ENCODE results near the gene LRRC8C.

The LRRC8C gene

DNA sequence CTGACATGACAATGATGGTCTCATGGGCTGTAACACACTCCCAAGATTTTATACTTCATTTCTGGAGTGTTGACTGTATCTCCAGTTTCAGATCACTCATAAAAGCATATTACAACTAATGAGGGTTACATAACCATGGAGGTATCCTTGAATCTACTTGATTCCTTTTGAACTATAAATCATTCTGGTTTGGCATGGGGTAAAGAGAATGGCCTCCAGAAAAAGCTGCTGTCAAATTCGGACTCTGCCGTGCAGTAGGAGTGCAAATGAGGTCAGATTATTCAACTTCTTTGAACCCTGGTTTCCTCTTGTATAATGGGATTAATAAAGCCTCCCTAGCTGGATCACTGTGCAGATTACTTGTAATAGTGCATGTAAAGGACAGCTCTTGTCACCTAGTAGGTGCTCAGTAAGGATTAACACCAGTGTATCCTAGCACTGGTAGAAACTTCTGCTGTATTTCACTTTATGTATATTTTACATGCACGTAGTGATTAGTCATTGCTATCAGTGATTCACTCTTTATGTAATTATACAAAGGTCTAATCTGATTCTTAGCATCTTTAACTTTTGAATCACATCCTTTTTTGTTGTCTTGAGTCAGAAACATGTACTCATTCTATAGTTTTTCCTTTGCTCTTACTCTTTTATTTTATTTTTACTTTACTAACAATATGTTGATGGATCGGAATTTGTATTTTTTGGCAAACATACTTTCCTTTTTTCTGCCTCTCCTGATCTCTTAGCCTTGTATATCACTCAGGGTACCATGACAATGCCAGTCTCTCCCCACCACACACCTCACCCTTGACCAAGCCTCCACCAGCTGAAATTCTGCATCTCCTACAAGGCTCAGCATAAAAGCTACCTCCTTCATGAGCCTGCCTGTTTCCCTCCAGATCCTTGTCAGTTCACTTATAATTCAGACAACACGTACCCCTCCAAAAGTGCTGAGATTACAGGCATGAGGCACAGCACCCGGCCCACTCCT lies 3.2 kb downstream of the LRRC8C start:
- no peak for DNase-seq

DNA sequence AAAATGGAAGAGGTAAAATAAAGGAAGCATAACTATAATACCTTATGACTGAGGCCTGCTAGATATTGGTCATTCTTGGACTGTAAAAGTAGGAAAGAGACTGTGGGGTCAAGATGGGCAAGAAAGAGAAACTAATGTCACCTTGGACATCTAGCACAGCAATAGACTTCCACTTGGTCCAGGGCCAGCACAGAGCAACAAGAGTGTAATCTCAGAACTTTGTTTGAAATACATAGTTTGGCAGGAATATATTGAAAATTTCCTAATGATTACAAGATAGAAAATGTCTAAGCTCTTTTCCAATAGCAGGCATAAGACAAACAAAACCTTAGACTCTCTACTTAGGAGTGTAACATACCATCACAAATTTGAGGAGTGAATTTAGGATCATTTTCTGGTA lies 4.6 kb downstream of the LRRC8C start:
- DNase-seq, result no peak

DNA sequence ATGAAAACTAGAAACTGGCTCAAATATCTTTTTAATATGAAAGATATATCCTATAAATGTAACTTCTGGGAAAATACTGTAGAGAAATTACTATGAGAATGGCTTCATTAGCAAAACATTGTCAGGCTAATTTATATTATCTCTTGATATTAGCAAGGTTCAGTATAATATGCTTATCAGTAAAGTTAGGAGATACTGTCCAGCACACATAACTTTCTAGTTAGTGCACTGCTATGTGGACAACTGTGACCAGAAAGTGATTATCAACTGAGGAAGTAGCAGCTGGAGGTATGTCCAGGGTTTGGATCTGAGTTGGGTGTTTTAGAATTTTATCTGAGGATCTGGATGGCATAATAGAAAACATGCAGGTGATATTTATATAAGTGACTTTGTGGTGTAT lies 7.5 kb downstream of the LRRC8C start:
- DNase-seq, result no peak

DNA sequence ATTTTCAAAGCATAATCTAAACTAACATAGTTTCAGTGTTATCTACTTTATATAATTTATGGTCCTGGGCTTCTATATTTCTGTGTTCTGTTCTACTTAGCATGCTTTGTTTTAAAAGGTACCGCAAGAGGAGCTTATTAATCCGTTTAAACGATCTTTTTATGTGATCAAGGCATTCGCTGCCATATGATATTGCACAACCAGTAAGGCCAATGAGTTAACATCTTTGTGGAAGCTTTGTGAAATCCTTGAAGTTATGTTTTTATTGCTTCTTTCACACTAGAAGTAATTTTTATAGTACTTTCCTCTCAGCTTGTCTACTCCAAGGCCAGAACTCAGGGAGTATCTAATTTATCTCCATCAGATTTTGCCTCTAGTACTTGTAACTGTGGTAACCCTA lies 8.9 kb downstream of the LRRC8C start:
- no peak for DNase-seq

DNA sequence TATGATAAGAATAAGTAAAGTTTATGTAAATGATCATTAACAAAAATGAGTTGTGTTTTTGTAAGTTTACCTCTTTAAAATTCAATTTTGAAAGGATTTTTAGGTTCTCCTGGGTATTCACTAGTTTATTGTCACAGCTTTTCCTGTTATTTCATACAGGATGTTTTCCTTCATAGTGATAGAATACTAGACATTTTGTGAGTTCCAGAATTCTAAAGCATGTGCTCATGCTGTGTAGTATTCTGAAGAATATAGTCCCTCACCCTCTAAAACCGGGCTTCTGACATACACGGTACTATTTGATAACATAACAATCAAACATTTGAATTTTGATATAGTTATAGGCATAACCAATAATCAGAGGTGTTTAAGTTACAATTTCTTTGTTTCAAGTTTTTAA lies 10.7 kb downstream of the LRRC8C start:
- no peak for DNase-seq

DNA sequence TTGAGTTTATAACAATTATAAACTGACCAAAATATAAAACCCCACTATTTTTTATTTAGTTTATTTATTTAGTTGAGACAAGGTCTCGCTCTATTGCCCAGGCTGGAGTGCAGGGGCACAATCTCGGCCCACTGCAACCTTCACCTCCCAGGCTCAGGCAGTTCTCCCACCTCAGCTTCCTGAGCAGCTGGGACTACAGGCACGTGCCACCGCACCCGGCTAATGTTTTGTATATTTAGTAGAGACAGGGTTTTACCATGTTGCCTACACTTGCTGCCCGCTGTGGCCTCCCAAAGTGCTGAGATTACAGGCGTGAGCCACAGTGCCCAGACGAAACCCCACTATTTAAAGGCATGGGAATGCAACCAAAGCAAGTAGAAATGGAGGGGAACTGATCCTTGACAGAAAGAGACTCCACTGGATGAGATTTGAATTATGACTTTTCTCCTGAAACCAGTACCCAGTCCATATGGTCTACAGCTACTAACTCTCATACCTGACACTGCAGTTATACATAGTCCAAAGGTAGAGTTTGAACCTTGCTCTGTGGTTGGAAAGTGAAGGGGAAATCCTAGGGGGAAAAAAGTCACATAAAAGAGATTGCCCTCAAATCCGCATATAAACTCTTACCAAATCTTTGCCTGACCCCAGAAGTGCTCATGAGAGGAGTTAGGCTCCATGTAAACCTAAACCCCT lies 11.3 kb downstream of the LRRC8C start:
- no peak for DNase-seq

DNA sequence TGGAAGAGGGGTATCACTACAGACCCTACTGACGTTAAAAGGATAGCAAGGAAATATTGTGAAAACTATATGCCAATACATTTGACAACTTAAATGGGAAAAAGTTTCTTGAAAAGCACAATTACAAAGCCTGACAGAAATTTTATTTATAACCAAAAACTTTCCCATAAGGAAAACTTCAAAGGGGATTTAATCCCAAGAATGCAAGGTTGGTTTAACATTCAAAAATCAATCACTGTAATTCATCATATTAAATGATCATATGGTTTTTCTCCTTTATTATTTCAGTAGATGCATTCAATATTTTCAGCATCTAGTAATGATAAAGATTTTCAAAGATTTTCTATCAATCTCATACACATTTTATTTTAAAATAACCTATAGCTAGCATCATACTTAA lies 13.3 kb downstream of the LRRC8C start:
- no peak for DNase-seq

DNA sequence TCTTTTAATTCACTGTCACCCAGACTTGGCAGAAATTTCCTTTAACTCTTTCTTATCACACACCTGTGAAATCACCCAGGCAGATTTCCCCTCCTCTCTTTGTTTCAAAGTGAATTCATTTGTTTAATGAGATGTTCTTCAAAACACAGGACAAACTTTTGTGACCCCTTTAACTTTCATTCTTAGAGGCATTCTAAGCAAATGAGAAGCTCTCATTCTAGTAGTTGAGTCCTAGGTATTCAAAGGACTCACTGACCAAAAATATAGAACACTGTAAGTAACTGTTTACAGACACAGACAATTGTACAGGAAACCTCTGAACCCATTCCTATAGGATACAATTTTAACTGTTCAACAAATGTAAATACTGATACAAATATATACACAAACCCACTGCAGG lies 16.9 kb downstream of the LRRC8C start:
- no peak for DNase-seq

DNA sequence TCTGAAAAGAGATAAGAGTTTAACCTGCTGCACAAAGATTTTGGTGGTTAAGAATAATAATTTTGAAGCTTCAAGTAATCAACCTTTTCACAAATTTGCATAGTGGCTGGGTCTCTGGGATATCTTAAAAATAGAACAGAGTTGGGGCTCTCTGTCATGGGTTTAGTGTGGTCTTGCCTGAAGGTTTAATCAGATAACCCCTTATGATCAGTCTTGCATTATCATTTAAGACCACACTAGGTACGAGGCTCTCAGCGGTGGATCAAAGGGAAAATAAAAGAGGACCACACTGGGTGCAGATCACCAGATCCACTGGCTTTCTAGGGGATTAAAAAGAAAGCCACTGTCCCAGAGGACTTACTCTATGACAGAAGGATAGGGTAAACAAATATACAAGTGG lies 19.5 kb downstream of the LRRC8C start:
- DNase-seq, result no peak

DNA sequence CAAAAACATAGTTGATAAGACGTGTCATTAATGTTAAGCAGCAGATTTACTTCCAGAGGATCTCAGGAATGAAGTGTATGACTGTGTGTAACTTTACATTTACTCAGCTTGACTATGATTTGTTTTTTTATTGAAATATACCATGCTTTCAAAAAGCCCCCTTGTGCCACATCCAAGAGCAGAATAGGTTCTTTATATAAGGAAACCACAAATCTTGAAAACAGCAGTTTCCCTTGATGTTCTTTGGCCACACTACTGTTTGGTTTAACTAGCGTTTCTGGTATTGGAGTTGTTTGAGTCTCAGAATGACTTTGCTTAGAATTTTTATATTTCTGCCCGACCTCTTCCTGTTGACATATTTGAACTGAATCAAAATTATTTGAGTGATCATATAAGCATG lies 25.0 kb downstream of the LRRC8C start:
- no peak for DNase-seq

DNA sequence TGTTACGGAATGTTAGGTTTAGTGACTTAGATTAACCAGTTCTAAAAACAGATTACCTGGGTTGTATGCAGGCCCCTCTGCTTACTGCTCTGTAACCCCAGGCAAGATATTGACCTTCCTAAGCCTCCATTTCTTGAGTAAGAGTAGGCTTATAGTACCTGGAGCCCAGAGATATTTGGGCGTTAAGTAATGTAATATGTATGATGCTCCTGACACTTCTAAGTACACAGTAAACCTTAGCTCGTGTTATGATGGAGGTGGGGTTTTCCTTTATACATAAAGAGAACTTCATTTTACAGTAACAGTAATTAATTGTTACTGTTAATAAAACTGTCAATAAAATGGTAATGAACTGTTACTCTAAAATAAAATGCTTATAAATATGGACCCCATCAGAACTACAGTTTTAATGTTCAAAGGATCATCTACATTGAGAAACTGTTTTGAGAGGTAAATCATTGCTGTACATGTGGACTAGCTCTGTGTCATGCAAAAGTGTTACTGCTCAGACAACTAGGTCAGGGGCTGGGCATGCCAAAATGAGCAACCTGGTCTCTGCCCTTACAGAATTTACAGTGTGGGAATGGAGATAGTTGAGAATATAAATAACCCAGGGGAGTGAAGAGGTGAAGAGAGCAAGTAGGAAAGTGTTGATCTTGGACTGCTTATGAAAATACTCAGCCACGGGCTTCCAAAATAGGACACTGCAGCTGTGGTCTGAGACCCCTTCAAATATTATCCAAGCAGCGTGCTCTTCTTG lies 26.6 kb downstream of the LRRC8C start:
- no peak for DNase-seq

DNA sequence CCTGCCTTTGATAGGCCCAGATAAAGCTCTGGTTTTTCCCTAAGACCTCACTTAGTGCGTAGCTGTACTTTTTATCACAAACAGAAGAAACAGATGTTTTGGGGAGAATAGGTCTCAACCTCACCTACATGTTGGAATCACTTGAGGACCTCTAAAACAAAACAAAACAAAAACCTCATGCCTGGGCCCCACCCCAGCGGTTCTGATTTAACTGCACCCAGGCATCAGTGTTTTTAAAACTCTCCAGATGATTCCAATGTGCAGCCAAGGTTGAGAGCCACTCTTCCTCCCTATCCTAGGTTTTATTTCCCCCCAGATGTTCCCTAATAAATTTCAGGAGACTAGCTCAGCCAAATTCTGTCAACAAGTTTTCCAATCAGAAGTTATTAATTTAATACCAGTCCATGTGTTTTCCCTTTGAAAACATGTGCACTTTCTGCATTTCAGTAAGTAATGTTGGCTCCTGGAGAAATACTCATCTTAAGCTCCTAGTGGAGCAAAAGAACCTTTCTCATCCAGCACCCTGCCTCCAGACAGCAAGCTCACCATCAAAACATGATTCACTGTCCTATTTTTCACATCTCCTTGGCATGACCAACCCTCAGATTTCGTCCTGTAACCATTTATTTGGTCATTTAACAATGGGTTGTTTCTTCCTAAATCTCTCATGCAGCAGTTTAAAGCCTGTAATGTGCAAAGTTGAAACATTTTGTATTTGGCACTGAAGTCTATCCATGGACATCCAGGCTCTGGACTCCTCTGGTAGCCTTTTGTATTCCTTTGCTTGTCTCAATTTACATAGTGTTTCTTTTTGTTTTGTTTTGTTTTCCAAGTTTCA lies 27.5 kb downstream of the LRRC8C start:
- no peak for DNase-seq

DNA sequence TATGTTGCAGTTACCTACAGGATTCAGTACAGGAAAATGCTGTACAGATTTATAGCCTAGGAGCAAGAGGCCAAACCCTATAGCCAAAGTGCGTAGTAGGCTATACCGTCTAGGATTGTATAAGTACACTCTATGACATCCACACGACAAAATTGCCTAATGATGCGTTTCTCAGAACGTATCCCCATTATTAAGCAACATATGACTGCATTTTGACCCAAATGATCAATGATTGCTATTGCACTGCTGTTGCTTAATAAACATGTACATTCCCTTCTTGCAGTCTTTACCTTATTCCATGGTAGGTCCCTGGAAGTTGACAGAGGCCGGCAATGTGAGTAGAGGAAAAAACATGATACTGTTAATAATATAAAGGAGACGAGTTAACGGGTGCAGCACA lies 33.0 kb downstream of the LRRC8C start:
- no peak for DNase-seq

DNA sequence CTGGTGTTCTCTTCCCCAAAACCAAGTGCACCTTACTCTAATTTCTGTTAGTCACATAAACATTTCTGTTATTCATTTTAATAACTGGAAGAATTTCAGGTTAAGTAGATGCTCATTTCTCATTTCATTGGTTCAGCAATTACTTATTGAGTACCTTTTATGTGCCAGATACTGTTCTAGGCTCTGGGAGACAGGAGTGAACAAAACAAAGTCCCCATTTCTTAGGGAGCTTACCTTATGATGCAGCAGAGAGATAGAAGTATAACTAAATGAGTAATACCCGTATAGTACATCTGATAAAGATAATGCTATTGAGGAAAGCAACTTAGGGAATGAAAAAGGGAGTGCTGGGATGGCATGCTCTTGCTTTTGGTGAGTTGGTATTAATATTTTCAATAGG lies 33.7 kb downstream of the LRRC8C start:
- DNase-seq, result no peak

DNA sequence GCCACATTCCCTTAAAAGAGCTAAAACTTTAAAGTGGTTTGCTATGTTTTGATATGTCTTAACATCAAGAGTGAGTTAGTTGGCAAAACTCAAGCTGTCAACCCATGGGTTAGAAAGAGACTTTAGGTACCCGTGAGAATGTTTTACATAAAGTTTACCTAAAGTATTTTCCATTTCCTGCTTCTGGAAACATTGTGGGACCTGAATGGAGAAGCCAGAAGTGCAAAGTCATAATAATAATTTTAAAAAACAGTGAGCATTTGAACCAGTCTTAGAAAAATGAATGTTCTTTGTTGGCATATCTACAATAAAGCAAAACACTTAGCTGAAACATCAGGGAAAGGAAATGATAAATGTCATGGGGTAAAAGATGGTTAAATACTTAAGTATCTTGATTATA lies 34.8 kb downstream of the LRRC8C start:
- no peak for DNase-seq

DNA sequence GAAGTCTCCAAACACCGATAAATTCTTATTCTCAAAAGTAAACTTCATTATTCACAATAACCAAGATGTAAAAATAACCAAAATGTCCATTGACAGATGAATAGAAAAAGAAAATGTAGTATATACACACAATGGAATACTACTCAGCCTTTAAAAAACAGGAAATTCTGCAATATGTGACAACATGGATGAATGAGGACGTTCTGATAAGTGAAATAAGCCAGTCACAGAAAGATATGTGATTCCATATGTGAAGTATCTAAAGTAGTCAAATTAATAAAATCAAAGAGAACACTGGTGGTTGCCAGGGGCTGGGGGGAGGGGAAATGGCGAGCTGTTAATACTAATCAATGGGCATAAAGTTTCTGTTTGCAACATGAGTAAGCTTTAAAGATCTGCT lies 36.0 kb downstream of the LRRC8C start:
- no peak for DNase-seq

DNA sequence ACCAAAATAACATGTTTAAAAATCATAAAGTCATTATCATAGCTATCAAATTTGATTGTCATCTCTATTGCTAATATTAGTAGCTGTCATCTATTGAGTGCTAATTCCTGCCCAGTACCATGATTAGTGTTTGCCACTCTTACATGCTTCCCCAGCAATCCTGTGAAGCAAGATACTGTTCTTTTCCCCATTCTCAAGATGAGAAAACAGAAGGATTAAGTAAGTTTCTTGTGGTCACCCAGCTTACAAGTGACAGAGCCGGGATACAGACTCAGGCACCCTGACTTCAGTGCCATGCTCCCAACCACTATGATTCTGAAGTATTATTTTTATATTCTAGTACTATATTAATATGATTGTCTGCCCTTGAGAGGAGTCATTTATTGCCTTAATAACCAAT lies 36.5 kb downstream of the LRRC8C start:
- no peak for DNase-seq

DNA sequence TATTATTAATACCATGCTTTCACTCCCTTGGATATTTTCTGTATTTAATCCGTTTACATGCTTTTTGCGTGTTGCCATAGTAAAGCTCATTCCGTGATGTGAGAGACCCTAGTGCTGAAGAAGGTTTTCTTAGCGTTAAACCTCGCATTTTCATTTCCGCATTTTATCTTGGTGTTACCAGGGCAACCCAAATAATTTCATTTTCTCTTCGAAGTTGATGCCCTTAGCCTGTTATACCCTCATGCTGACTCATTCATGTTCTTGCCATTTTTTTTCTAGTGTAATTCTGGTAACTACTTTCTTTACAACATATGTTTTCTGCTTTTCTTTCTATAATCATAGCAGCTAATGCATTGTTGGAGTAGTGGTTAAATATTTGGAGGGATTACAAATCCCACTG lies 37.2 kb downstream of the LRRC8C start:
- DNase-seq, result no peak

DNA sequence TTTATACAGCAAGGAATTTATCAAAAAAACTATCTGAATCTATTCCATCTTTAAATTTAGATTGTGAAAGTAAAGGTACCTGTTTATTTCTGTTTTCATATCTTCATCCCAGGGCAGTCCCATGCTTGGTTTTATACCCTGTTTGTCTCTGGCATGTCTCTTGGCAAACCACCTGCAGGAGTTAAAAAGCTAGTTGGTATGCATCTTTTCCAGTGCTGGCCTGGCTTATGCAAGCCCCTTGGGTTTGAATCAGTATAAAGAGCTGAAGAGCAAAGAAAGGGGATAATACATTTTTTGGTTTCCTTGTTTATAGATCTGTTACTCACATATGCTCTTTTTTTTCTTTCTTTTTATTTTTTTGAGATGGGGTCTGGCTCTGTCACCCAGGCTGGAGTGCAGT lies 37.8 kb downstream of the LRRC8C start:
- DNase-seq, result no peak

DNA sequence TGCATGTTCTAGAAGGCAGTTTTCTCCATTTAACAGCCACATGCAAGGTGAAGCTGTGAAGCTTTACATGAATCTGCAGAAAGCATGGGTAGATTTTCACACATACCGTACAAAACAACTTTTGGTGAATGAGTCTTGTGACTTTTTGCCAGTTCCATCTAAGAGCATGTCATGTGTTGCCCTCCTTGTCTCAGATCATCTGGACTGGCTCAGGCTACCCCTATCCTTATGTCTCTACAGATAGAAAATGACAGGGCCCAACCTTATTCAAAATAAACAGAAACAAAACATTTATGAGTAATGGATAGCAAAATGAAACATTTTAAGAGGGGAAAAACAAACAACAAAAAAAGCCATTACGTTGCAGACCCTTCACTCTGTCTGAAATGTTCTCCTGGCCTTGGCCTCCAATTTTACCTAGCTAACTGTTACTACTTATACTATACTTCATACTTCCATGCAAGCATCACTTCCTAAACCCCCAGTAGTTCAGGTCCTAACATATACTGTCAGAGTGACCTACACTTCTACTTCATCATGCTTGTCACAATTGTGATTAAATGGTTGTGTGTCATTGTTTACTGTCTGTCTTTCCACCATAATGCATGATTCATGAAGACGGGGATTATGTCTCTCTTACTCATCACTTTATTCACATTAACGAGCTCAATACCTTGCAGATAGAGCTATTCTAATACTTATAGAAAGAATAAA lies 39.0 kb downstream of the LRRC8C start:
- no peak for DNase-seq

DNA sequence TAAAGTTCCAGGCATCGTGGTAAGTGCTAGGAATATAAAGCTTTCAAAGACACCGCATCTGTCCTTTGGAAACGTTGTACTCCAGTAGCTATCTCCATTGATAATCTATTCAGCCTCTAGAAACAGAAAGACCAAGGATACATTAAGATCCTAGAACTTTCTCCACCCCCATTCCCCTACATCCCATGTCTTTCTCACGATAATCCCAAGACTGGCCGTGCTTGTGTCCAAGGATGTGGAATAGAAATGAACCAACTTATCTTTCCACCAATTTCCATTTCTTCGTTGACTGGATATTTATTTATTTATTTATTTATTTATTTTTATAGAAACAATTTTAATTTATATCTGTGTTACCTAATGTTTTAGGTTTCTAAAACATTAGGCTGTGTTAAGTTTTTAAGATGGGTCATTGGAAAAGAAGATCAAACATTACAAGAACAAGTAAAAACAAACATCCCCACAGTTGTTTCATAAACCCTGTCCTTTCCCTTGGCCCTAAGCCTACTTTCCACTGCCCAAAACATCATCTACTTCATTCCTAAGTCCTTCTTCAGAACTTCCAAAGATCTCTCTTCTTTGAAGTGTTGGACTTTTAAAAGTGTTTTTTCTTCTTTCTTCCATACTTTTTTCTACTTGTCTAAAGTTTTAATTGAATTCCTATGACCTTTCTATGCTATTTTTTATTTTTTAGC lies 39.7 kb downstream of the LRRC8C start:
- DNase-seq, result no peak

All from islet precursor cell (in vitro differentiated cells).